ENCODE data around the gene TP53TG5. TPM values are rescaled to one million over a fixed set of nuclear protein-coding genes. Genes with fewer than 3 reads are reported as not detected.

The TP53TG5 gene
- total and polyA plus RNA-seq, 7 donors: 0.03 to 0.36 TPM; not detected in 5

- Histone ChIP-seq H3K27me3 (no peaks in the 10 kb centered on the region), H3K4me1 (peaks cover 0 to 56% (median 52%) of the 10 kb centered on the region in 4 donors), H3K4me3 (peak overlapping the region; percentile 87 to 94 (median 90)), H3K9me3 (no peaks in the 10 kb centered on the region), H3K27ac (peak overlapping the region; percentile 94 to 99 (median 97)), H3K36me3 (no peaks in the 10 kb centered on the region)
- DNase-seq: peak; percentile 80
- intact Hi-C loops (cut with DNase I): loop anchor here (10.0 kb wide), 2 partner anchors 1213 to 1997 kb away; no protein-coding TSS in a partner anchor
- WGBS, 2 donors: 7 to 29% methylated on average over 10 of the region's 10 CpGs
- TF ChIP-seq CTCF (IDR thresholded peaks at IDR 0.05) (no peak), POLR2AphosphoS5 (IDR thresholded peaks at IDR 0.05) (peak in 2 of 4 donors; percentile 2 to 4)
Observed at GRCh38 chr20:45347297-45347935, 30.7 kb downstream of the TP53TG5 start.

GRCh38 chr20:45346851-45347250 lies 31.3 kb downstream of the TP53TG5 start:
- no peak for TF ChIP-seq POLR2A (IDR thresholded peaks at IDR 0.05)
- TF ChIP-seq EP300 (IDR thresholded peaks at IDR 0.05): no peak
- TF ChIP-seq POLR2AphosphoS5 (IDR thresholded peaks at IDR 0.05): no peak
- no peak for TF ChIP-seq CTCF (IDR thresholded peaks at IDR 0.05)
- Histone ChIP-seq H3K4me3 (peak overlapping the region; percentile 87 to 94 (median 90)), H3K27ac (peak overlapping the region; percentile 94 to 99 (median 97)), H3K4me1 (peaks cover 0 to 62% (median 58%) of the 10 kb centered on the region in 4 donors), H3K9me3 (no peaks in the 10 kb centered on the region), H3K36me3 (no peaks in the 10 kb centered on the region), H3K27me3 (no peaks in the 10 kb centered on the region)
- intact Hi-C loops (cut with DNase I): loop anchor here (10.0 kb wide), 2 partner anchors 1212 to 1998 kb away; no protein-coding TSS in a partner anchor
- WGBS, 2 donors: 11 to 59% methylated on average over 5 of the region's 5 CpGs
- no peak for DNase-seq

GRCh38 chr20:45346291-45346718 lies 31.8 kb downstream of the TP53TG5 start:
- no peak for DNase-seq
- Histone ChIP-seq H3K4me3 (peak overlapping the region; percentile 87 to 94 (median 90)), H3K36me3 (no peaks in the 10 kb centered on the region), H3K4me1 (peaks cover 0 to 67% (median 63%) of the 10 kb centered on the region in 4 donors), H3K27me3 (no peaks in the 10 kb centered on the region), H3K27ac (peak overlapping the region; percentile 94 to 99 (median 97)), H3K9me3 (no peaks in the 10 kb centered on the region)
- TF ChIP-seq CTCF (IDR thresholded peaks at IDR 0.05): no peak
- TF ChIP-seq POLR2AphosphoS5 (IDR thresholded peaks at IDR 0.05): no peak
- TF ChIP-seq EP300 (IDR thresholded peaks at IDR 0.05): no peak
- TF ChIP-seq POLR2A (IDR thresholded peaks at IDR 0.05): no peak
- intact Hi-C loops (cut with DNase I): loop anchor here (10.0 kb wide), 2 partner anchors 1212 to 1998 kb away; no protein-coding TSS in a partner anchor
- 7 to 50% methylated on average over 3 of the region's 3 CpGs for WGBS, 2 donors

GRCh38 chr20:45345104-45345936 lies 32.8 kb downstream of the TP53TG5 start:
- Histone ChIP-seq H3K27ac (peak overlapping the region; percentile 94 to 99 (median 97)), H3K36me3 (peaks cover 0 to 8% (median 0%) of the 10 kb centered on the region in 4 donors), H3K9me3 (no peaks in the 10 kb centered on the region), H3K4me1 (peaks cover 0 to 77% (median 73%) of the 10 kb centered on the region in 4 donors), H3K27me3 (no peaks in the 10 kb centered on the region), H3K4me3 (peak overlapping the region; percentile 18 to 94 (median 90))
- no peak for DNase-seq
- intact Hi-C loops (cut with DNase I): loop anchor here (2.0 to 10.0 kb wide), 3 partner anchors 13 to 1999 kb away; no protein-coding TSS in a partner anchor
- TF ChIP-seq POLR2AphosphoS5 (IDR thresholded peaks at IDR 0.05) (peak in 3 of 4 donors; percentile 15 to 24 (median 22)), EP300 (IDR thresholded peaks at IDR 0.05) (no peak), CTCF (IDR thresholded peaks at IDR 0.05) (no peak), POLR2A (IDR thresholded peaks at IDR 0.05) (peak in 1 of 2 donors; percentile 20)
- 20 to 58% methylated on average over 9 of the region's 9 CpGs for WGBS, 2 donors

Measured in sigmoid colon (tissue), 7 donors.